T-cell (primary cell): ENCODE measurements around the gene LAMA3. TPM values are rescaled to one million over a fixed set of nuclear protein-coding genes. Genes with fewer than 3 reads are reported as not detected.
A peak's percentile ranks its signal among the peaks of the same experiment; 100 is the strongest.

Source experiments
- ATAC-seq, 4 experiments: fragments of 200-7000 bp in 3 of 4; fragments of 150-1000 bp in 1 of 4; cut with Tn5 transposase; replicated peaks in 1 of 4; 1 replicate in 3 of 4; 2 replicates in 1 of 4; pipeline ENCODE4 v1.10.0; 2021; ENCODE audit warnings: moderate library complexity in 3 of 4, mild to moderate bottlenecking in 2 of 4, moderate number of reproducible peaks in 1 of 4
- CTCF ChIA-PET, 2 donors: fragments of 300-600 bp; sonication (Branson Sonifier 250); formaldehyde crosslinking; loops; one replicate each; lab custom pipeline; 2022; ENCODE audit warnings: antibody characterized with exemption in 2 of 2; lab: Charles Lee
- POLR2A ChIA-PET, 2 donors: fragments of 300-600 bp; sonication (Branson Sonifier 250); formaldehyde crosslinking; loops; one replicate each; lab custom pipeline; 2022; ENCODE audit warnings: antibody characterized with exemption in 2 of 2; lab: Charles Lee
- DNase-seq, 35 experiments: peaks; one replicate each; pipeline versions ENCODE4 v3.0.0 to v3.0.0-alpha.2; 2013 to 2023
- H3K27ac ChIP-seq: one replicate; pipeline ENCODE4 v1.5.1; 2013; ENCODE audit warnings: low read length
- H3K27me3 ChIP-seq, 2 experiments: replicated peaks in 1 of 2; 1 replicate in 1 of 2; 2 replicates in 1 of 2; pipeline versions ENCODE4 v1.6.1 to v1.7.0; 2013; ENCODE audit warnings: low read length in 1 of 2, mixed read lengths in 1 of 2; ENCODE audit not compliant: control insufficient read depth in 2 of 2, insufficient read depth in 2 of 2; ENCODE audit errors: extremely low read depth in 1 of 2
- H3K36me3 ChIP-seq, 2 donors: 1 replicate in 1 of 2; 2 replicates in 1 of 2; pipeline versions ENCODE4 v1.6.1 to v1.7.0; 2013; ENCODE audit warnings: low read length in 1 of 2; ENCODE audit not compliant: control insufficient read depth in 2 of 2, insufficient read depth in 1 of 2; ENCODE audit errors: extremely low read depth in 1 of 2
- H3K4me1 ChIP-seq, 2 experiments: 1 replicate in 1 of 2; 2 replicates in 1 of 2; pipeline versions ENCODE4 v1.6.1 to v1.7.0; 2013; ENCODE audit warnings: low read length in 2 of 2, mixed read lengths in 1 of 2; ENCODE audit not compliant: insufficient read depth in 2 of 2, control insufficient read depth in 1 of 2; ENCODE audit errors: extremely low read depth in 1 of 2
- H3K4me3 ChIP-seq, 2 donors: 1 replicate in 1 of 2; 2 replicates in 1 of 2; pipeline versions ENCODE4 v1.5.1 to v1.7.0; 2013; ENCODE audit warnings: mild to moderate bottlenecking in 2 of 2, low read length in 1 of 2, moderate library complexity in 1 of 2; ENCODE audit not compliant: control insufficient read depth in 1 of 2; ENCODE audit errors: extremely low read depth in 1 of 2
- H3K9me3 ChIP-seq: 2 replicates; pipeline ENCODE4 v1.7.0; 2013
- H3K27ac Mint-ChIP-seq, 2 donors: one replicate each; pipeline ENCODE4 v1.8.0; 2020 to 2021; ENCODE audit warnings: mild to moderate bottlenecking in 2 of 2, mixed read lengths in 2 of 2
- H3K27me3 Mint-ChIP-seq, 2 donors: one replicate each; pipeline ENCODE4 v1.8.0; 2021 to 2022; ENCODE audit warnings: mixed read lengths in 2 of 2
- H3K36me3 Mint-ChIP-seq: one replicate; pipeline ENCODE4 v1.8.0; 2021; ENCODE audit warnings: mixed read lengths
- H3K4me1 Mint-ChIP-seq, 3 donors: one replicate each; pipeline ENCODE4 v1.8.0; 2020 to 2022; ENCODE audit warnings: mixed read lengths in 3 of 3, mild to moderate bottlenecking in 1 of 3
- H3K4me3 Mint-ChIP-seq, 3 donors: one replicate each; pipeline ENCODE4 v1.8.0; 2020 to 2022; ENCODE audit warnings: mild to moderate bottlenecking in 3 of 3, mixed read lengths in 3 of 3, moderate library complexity in 3 of 3
- H3K9me3 Mint-ChIP-seq, 3 donors: one replicate each; pipeline ENCODE4 v1.8.0; 2020 to 2022; ENCODE audit warnings: mixed read lengths in 3 of 3
- WGBS: methylation state at CpG from one replicate; pipeline ENCODE4 v1.1.5; 2013; ENCODE audit warnings: missing lambda C conversion rate; ENCODE audit not compliant: insufficient coverage; 5-methylcytosine and 5-hydroxymethylcytosine counted together
- total RNA-seq, 35 experiments: library from RNA in 6 of 35; stranded (reverse) in 6 of 35; fragments of 120-200 nt in 1 of 35; gene quantifications; one replicate each; pipeline versions ENCODE4 v1.2.1 to v1.2.4 and lab custom pipeline; 2013 to 2026

The LAMA3 gene
- total RNA-seq, 5 donors from 2014 or later (not counting 1 experiment from before 2014, with no cell fraction given) = 0.20 to 0.44 (median 0.26) TPM; not detected in 2

GRCh38 chr18:23885750-23886149 is 196.5 kb downstream of the LAMA3 start:
- Histone ChIP-seq H3K9me3 (no peaks in the 10 kb centered on the region), H3K27me3 (no peaks in the 10 kb centered on the region), H3K4me1 (peaks cover 6 to 15% of the 10 kb centered on the region in 2 experiments), H3K36me3 (no peaks in the 10 kb centered on the region), H3K27ac (peak overlapping the region; percentile 36), H3K4me3 (no peak overlapping the region)
- Mint-ChIP-seq H3K4me1 (peaks cover 20 to 32% (median 29%) of the 10 kb centered on the region in 3 donors), H3K9me3 (no peaks in the 10 kb centered on the region), H3K27me3 (no peaks in the 10 kb centered on the region), H3K4me3 (peak overlapping the region in 2 of 3 donors; percentile 10 to 48), H3K36me3 (no peaks in the 10 kb centered on the region), H3K27ac (peak overlapping the region; percentile 8 to 76)
- DNase-seq (peak in 1 of 35 experiments; percentile 44), ATAC-seq (peak in 3 of 4 experiments; percentile 33 to 55 (median 34))
- CTCF ChIA-PET = interaction anchor here (0.5 to 1.6 kb wide), 3 partner anchors 14 to 41 kb away, joined by 3 to 4 read pairs (median 3); no protein-coding TSS in a partner anchor
- WGBS = no CpG with 5 or more reads among the region's 2 CpGs
- POLR2A ChIA-PET = no interaction called here

- no peak overlapping the region for H3K4me3 Mint-ChIP-seq
- Histone ChIP-seq H3K27ac (no peak overlapping the region), H3K27me3 (no peaks in the 10 kb centered on the region), H3K36me3 (no peaks in the 10 kb centered on the region), H3K4me1 (peaks cover 6 to 15% of the 10 kb centered on the region in 2 experiments), H3K9me3 (no peaks in the 10 kb centered on the region), H3K4me3 (no peak overlapping the region)
- WGBS = 100% methylated on average over 1 of the region's 3 CpGs
- ATAC-seq = no peak
- ChIA-PET POLR2A (no interaction called here), CTCF (interaction anchor here in 1 of 2 donors (0.6 kb wide), 1 partner anchor 73 kb away, joined by 3 read pairs; no protein-coding TSS in a partner anchor)
- H3K9me3 Mint-ChIP-seq = no peaks in the 10 kb centered on the region
- no peak overlapping the region for H3K27ac Mint-ChIP-seq
- DNase-seq = no peak
- no peaks in the 10 kb centered on the region for H3K36me3 Mint-ChIP-seq
- peaks cover 20 to 32% (median 29%) of the 10 kb centered on the region in 3 donors for H3K4me1 Mint-ChIP-seq
- no peaks in the 10 kb centered on the region for H3K27me3 Mint-ChIP-seq
These were observed 197.8 kb downstream of the LAMA3 start for GRCh38 chr18:23887035-23887434.

- no peaks in the 10 kb centered on the region for H3K36me3 ChIP-seq
- CTCF ChIA-PET = interaction anchor here (0.6 kb wide), 2 partner anchors 74 to 264 kb away, joined by 3 to 4 read pairs; no protein-coding TSS in a partner anchor
- no peaks in the 10 kb centered on the region for H3K27me3 ChIP-seq
- H3K27ac ChIP-seq = no peak overlapping the region
- DNase-seq (no peak), ATAC-seq (no peak)
- H3K4me3 Mint-ChIP-seq = no peak overlapping the region
- no peak overlapping the region for H3K4me3 ChIP-seq
- no peaks in the 10 kb centered on the region for H3K9me3 ChIP-seq
- no peaks in the 10 kb centered on the region for H3K27me3 Mint-ChIP-seq
- H3K36me3 Mint-ChIP-seq = no peaks in the 10 kb centered on the region
- H3K4me1 ChIP-seq = peaks cover 6 to 15% of the 10 kb centered on the region in 2 experiments
- H3K9me3 Mint-ChIP-seq = no peaks in the 10 kb centered on the region
- POLR2A ChIA-PET = no interaction called here
- H3K27ac Mint-ChIP-seq = no peak overlapping the region
- WGBS = no CpG with 5 or more reads among the region's 2 CpGs
- peaks cover 20 to 32% (median 29%) of the 10 kb centered on the region in 3 donors for H3K4me1 Mint-ChIP-seq
These were observed 198.2 kb downstream of the LAMA3 start for GRCh38 chr18:23887493-23887892.

GRCh38 chr18:23888881-23889280 is 199.6 kb downstream of the LAMA3 start:
- ChIA-PET POLR2A (no interaction called here), CTCF (interaction anchor here in 1 of 2 donors (1.1 kb wide), 1 partner anchor 30 kb away, joined by 3 read pairs; no protein-coding TSS in a partner anchor)
- Mint-ChIP-seq H3K27ac (no peak overlapping the region), H3K27me3 (no peaks in the 10 kb centered on the region), H3K4me3 (no peak overlapping the region), H3K36me3 (no peaks in the 10 kb centered on the region), H3K9me3 (no peaks in the 10 kb centered on the region), H3K4me1 (peaks cover 20 to 29% (median 28%) of the 10 kb centered on the region in 3 donors)
- no peak for DNase-seq
- Histone ChIP-seq H3K27ac (no peak overlapping the region), H3K4me1 (peaks cover 6 to 15% of the 10 kb centered on the region in 2 experiments), H3K36me3 (no peaks in the 10 kb centered on the region), H3K9me3 (no peaks in the 10 kb centered on the region), H3K27me3 (no peaks in the 10 kb centered on the region), H3K4me3 (no peak overlapping the region)
- 100% methylated on average over 1 of the region's 1 CpG for WGBS
- ATAC-seq = no peak

GRCh38 chr18:23889907-23890306 is 200.7 kb downstream of the LAMA3 start:
- Histone ChIP-seq H3K27ac (no peak overlapping the region), H3K36me3 (no peaks in the 10 kb centered on the region), H3K4me1 (peaks cover 4 to 10% of the 10 kb centered on the region in 2 experiments), H3K27me3 (no peaks in the 10 kb centered on the region), H3K4me3 (no peak overlapping the region), H3K9me3 (no peaks in the 10 kb centered on the region)
- no peak for DNase-seq
- Mint-ChIP-seq H3K9me3 (no peaks in the 10 kb centered on the region), H3K4me1 (peaks cover 10 to 21% (median 20%) of the 10 kb centered on the region in 3 donors), H3K27ac (no peak overlapping the region), H3K4me3 (no peak overlapping the region), H3K27me3 (no peaks in the 10 kb centered on the region), H3K36me3 (no peaks in the 10 kb centered on the region)
- WGBS = 87% methylated on average over 3 of the region's 5 CpGs
- POLR2A ChIA-PET = interaction anchor here in 1 of 2 donors (0.6 kb wide), 1 partner anchor 121 kb away, joined by 4 read pairs; no protein-coding TSS in a partner anchor
- CTCF ChIA-PET = interaction anchor here in 1 of 2 donors (0.5 kb wide), 1 partner anchor 18 kb away, joined by 6 read pairs; no protein-coding TSS in a partner anchor
- no peak for ATAC-seq

- no peaks in the 10 kb centered on the region for H3K27me3 Mint-ChIP-seq
- no peak overlapping the region for H3K4me3 Mint-ChIP-seq
- peaks cover under 1 to 8% of the 10 kb centered on the region in 2 experiments for H3K4me1 ChIP-seq
- DNase-seq = no peak
- H3K4me1 Mint-ChIP-seq = peaks cover 5 to 15% (median 13%) of the 10 kb centered on the region in 3 donors
- no peak for ATAC-seq
- no peak overlapping the region for H3K27ac Mint-ChIP-seq
- POLR2A ChIA-PET = no interaction called here
- no peak overlapping the region for H3K27ac ChIP-seq
- H3K9me3 ChIP-seq = no peaks in the 10 kb centered on the region
- H3K4me3 ChIP-seq = no peak overlapping the region
- CTCF ChIA-PET = interaction anchor here in 1 of 2 donors (0.5 kb wide), 1 partner anchor 18 kb away, joined by 6 read pairs; no protein-coding TSS in a partner anchor
- H3K9me3 Mint-ChIP-seq = no peaks in the 10 kb centered on the region
- no peaks in the 10 kb centered on the region for H3K36me3 ChIP-seq
- no peaks in the 10 kb centered on the region for H3K36me3 Mint-ChIP-seq
- no peaks in the 10 kb centered on the region for H3K27me3 ChIP-seq
These were observed 201.3 kb downstream of the LAMA3 start for GRCh38 chr18:23890589-23890988.
